ENCODE measurements around the gene SGO2.
"Not testable (repeated sequence)": the region's sequence is repeated elsewhere in the genome, so short reads cannot be mapped to it uniquely, and the experiment has no call there.

The SGO2 gene

DNA sequence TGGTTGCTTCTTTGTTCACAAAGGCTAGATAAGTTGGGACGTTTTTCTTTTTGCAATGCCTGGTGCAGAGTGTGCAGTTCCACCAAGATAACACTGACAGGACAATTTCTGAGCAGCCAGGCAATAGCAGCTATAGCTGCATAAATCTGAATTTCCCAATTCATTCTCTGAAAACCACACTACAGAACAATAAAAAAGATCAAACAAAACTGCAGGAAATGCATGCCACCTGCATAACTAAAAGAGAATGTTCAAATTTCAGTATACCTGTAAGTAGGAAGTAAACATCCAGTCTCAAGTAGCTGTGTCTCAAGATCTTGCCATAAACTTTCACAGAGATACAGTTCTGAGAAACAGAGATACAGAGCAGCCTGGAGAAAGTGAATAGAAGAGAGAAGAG, 10.9 kb upstream of the SGO2 start:
- H3K79me2 ChIP-seq (ENCODE audit: control insufficient read depth, insufficient read depth, low read length, unreplicated experiment) = no peaks in the 10 kb centered on the region
- no peak overlapping the region for H2AFZ ChIP-seq (ENCODE audit: low read length, unreplicated experiment)
- H3K27ac ChIP-seq (ENCODE audit: low read depth, low read length) = no peak overlapping the region

DNA sequence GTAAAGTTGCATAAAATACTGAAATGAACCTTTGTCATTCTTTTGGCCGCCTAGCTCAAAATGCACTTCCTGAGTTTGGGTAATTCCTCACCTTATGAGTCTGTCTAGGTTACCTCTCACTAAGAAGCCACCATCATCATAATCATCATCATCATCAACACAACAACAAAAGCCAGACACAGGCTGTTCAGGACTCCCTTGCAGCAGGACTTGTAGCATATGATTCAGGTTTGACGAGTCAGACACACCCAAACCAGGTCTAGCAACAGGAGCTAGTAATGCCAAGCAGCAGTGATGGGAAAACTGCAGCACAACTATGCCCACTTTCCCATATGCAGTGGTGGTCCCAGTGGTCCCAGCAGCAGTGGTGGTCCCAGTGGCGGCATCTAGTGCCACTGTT, 2.8 kb upstream of the SGO2 start:
- Histone ChIP-seq H3K27ac (ENCODE audit: low read depth, low read length) (no peak overlapping the region), H3K4me3 (ENCODE audit: low read depth, low read length) (no peak overlapping the region), H3K4me1 (ENCODE audit: control insufficient read depth, insufficient read depth, low read length, unreplicated experiment) (peaks cover 18% of the 10 kb centered on the region), H3K27me3 (ENCODE audit: insufficient read depth, low read length) (no peaks in the 10 kb centered on the region; the same call in none of the 2 replicates), H2AFZ (ENCODE audit: low read length, unreplicated experiment) (no peak overlapping the region), H3K36me3 (ENCODE audit: insufficient read depth, low read length) (no peaks in the 10 kb centered on the region), H3K79me2 (ENCODE audit: control insufficient read depth, insufficient read depth, low read length, unreplicated experiment) (peaks cover 20% of the 10 kb centered on the region)

More for the DNA sequence above, 10.9 kb upstream of the SGO2 start:
- no peak overlapping the region for H3K4me3 ChIP-seq (ENCODE audit: low read depth, low read length)
- no peaks in the 10 kb centered on the region for H3K4me1 ChIP-seq (ENCODE audit: control insufficient read depth, insufficient read depth, low read length, unreplicated experiment)
- peaks cover 4% of the 10 kb centered on the region; the same call in 1 of the 2 replicates for H3K27me3 ChIP-seq (ENCODE audit: insufficient read depth, low read length)
- no peaks in the 10 kb centered on the region for H3K36me3 ChIP-seq (ENCODE audit: insufficient read depth, low read length)

DNA sequence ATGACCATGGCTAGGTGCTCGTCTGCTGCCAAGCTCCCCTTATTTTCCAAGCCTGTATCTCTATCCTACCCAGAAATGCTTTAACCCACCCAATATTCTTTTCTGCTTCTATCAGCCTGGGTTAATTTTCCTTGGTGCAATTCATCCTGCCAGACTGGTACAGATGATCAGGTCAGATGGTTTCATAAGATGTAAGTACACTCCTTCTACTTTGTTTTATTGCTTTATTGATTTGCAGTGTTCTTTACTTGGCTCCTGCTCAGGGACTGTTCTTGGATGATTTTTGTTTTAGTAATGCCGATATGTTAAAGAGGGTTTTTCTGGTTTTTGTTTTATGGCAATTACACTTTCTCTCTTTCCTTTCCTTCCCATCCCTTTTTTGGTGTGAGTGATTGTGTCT, 2.4 kb upstream of the SGO2 start:
- Histone ChIP-seq H2AFZ (ENCODE audit: low read length, unreplicated experiment) (no peak overlapping the region), H3K4me3 (ENCODE audit: low read depth, low read length) (no peak overlapping the region), H3K27me3 (ENCODE audit: insufficient read depth, low read length) (no peaks in the 10 kb centered on the region; the same call in none of the 2 replicates), H3K79me2 (ENCODE audit: control insufficient read depth, insufficient read depth, low read length, unreplicated experiment) (peaks cover 25% of the 10 kb centered on the region), H3K27ac (ENCODE audit: low read depth, low read length) (no peak overlapping the region), H3K36me3 (ENCODE audit: insufficient read depth, low read length) (no peaks in the 10 kb centered on the region), H3K4me1 (ENCODE audit: control insufficient read depth, insufficient read depth, low read length, unreplicated experiment) (peaks cover 23% of the 10 kb centered on the region)

DNA sequence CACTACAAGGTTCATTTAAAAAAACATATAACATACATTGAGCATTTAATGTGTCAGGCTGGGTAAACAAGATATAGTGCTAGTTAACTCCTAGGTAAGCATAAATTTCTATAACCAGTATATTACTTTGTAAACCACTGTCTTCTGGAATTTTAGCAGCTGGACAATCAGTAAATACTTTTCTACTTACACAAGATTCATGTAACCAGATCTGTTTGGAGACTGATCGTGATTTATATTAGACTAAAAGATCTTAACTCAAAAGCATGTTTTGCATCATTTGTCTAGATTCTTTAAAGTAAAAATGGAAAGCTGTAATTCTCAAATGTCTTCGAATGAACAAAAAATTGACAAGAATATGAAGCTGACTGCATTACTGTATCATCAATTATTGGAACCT, 941 bp upstream of the SGO2 start:
- Histone ChIP-seq H3K4me1 (ENCODE audit: control insufficient read depth, insufficient read depth, low read length, unreplicated experiment) (peaks cover 24% of the 10 kb centered on the region), H3K4me3 (ENCODE audit: low read depth, low read length) (peak overlapping the region; percentile 83), H3K36me3 (ENCODE audit: insufficient read depth, low read length) (no peaks in the 10 kb centered on the region), H2AFZ (ENCODE audit: low read length, unreplicated experiment) (peak overlapping the region; percentile 75), H3K27ac (ENCODE audit: low read depth, low read length) (no peak overlapping the region), H3K79me2 (ENCODE audit: control insufficient read depth, insufficient read depth, low read length, unreplicated experiment) (peaks cover 39% of the 10 kb centered on the region), H3K27me3 (ENCODE audit: insufficient read depth, low read length) (no peaks in the 10 kb centered on the region; the same call in none of the 2 replicates)

DNA sequence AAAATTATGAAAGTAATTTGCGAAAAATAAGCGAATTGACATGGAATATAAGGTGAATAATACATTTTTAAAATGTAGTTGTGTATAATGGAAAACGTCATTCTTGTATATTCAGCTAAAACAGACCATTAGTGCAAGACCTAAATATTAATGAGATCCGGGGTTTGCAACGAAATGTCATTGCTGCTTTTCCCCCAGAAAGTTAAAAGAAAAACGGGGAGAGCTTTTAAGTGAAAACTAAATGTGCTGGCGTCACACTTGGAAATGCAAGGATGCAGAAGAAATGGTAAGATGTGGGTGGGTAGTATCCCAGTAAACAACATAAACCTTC, 491 bp upstream of the SGO2 start:
- H3K79me2 ChIP-seq (ENCODE audit: control insufficient read depth, insufficient read depth, low read length, unreplicated experiment) = peaks cover 44% of the 10 kb centered on the region

DNA sequence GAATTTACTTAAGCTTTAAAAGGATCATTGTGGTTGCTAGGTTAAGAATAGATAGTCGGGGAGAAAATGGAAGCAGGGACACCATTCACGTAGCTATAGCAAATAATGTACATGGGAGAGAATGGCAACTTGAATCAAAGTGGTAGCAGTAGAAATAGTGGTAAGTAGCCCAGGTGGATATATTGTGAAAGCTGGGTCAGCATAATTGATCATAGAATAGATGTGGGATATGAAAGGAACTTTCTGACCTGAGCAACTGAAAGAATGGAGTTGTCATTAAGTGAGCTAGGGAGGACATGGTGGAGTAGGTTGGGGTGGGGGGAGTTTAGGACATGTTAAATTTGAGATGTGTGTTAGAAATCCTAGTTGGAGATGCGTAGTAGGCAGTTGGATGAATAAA, 2.2 kb downstream of the SGO2 start:
- no peak overlapping the region for H2AFZ ChIP-seq (ENCODE audit: low read length, unreplicated experiment)
- H3K4me1 ChIP-seq (ENCODE audit: control insufficient read depth, insufficient read depth, low read length, unreplicated experiment) = peaks cover 24% of the 10 kb centered on the region
- 0 out of 2 replicates have a peak, but pooled peaks cover 4% of the 10 kb centered on the region for H3K36me3 ChIP-seq (ENCODE audit: insufficient read depth, low read length)
- H3K27me3 ChIP-seq (ENCODE audit: insufficient read depth, low read length) = no peaks in the 10 kb centered on the region; the same call in 1 of the 2 replicates
- peak overlapping the region; percentile 83; the same call in 1 of the 2 replicates for H3K4me3 ChIP-seq (ENCODE audit: low read depth, low read length)
- H3K79me2 ChIP-seq (ENCODE audit: control insufficient read depth, insufficient read depth, low read length, unreplicated experiment) = peaks cover 67% of the 10 kb centered on the region
- H3K27ac ChIP-seq (ENCODE audit: low read depth, low read length) = no peak overlapping the region

More for the DNA sequence above, 491 bp upstream of the SGO2 start:
- Histone ChIP-seq H3K27ac (ENCODE audit: low read depth, low read length) (no peak overlapping the region; the same call in 1 of the 2 replicates), H3K36me3 (ENCODE audit: insufficient read depth, low read length) (no peaks in the 10 kb centered on the region), H3K4me1 (ENCODE audit: control insufficient read depth, insufficient read depth, low read length, unreplicated experiment) (peaks cover 24% of the 10 kb centered on the region), H3K27me3 (ENCODE audit: insufficient read depth, low read length) (no peaks in the 10 kb centered on the region; the same call in none of the 2 replicates), H3K4me3 (ENCODE audit: low read depth, low read length) (peak overlapping the region; percentile 83), H2AFZ (ENCODE audit: low read length, unreplicated experiment) (peak overlapping the region; percentile 75)

DNA sequence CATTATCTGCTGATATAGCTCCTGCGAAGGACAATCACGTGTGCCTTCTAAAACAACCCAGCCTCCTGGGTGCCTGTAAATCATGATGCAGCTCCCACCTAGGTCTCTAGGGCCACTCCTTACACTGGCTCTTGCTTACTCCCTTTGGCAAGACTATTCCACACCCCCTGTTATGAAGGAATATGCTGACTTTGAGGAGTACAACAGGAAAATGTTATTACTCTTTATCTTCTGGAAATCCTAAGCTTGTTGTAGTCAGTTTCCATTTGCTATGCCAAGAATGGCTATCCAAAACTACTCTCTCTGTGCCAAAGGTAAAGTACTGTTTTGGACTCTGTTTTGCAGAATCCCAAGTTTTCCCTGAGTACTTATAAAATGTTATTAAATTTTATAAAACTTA, 7.7 kb downstream of the SGO2 start:
- no peak overlapping the region for H3K4me3 ChIP-seq (ENCODE audit: low read depth, low read length)
- 0 out of 2 replicates have a peak, but pooled peaks cover 12% of the 10 kb centered on the region for H3K36me3 ChIP-seq (ENCODE audit: insufficient read depth, low read length)
- peaks cover 48% of the 10 kb centered on the region for H3K79me2 ChIP-seq (ENCODE audit: control insufficient read depth, insufficient read depth, low read length, unreplicated experiment)
- H3K27ac ChIP-seq (ENCODE audit: low read depth, low read length) = no peak overlapping the region
- no peaks in the 10 kb centered on the region for H3K27me3 ChIP-seq (ENCODE audit: insufficient read depth, low read length)
- no peak overlapping the region for H2AFZ ChIP-seq (ENCODE audit: low read length, unreplicated experiment)
- H3K4me1 ChIP-seq (ENCODE audit: control insufficient read depth, insufficient read depth, low read length, unreplicated experiment) = no peaks in the 10 kb centered on the region

DNA sequence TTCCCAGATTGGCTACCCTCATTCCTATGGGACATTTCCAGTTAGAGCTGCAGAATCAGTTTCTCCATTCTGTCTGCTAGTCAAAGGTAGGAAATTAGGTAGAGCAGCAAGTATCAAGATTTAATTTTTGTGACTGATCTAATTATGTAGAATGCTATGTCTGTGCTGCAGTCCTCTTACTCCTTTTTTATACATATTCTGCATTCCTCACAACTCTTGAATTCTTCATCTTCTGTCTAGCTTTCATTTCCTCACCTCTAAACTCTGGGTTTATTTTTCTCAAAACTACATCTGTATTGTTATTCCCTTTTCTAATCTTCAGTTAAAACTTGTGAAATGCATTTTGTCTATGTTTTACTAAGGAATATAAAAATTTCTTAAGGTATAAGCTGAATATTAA, 8.6 kb downstream of the SGO2 start:
- no peaks in the 10 kb centered on the region for H3K4me1 ChIP-seq (ENCODE audit: control insufficient read depth, insufficient read depth, low read length, unreplicated experiment)

DNA sequence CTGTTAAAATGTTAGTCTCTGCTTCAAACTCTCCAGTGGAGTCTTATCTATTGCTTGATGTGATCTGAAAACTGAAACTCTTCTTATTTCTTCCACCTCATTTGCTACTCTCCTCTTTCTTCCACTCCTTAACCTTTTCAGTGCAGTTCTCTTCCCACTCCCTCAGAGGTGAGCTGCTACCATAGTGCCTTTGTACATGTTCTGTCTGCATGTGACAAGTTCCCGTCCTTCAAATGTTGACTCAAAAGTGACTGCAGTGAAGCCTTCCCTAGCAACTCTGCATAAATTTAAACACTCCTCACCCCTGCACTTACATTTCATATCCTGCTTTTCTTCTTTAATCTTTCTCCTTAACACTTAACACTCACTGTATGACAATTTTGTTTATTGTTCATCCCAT, 12.1 kb downstream of the SGO2 start:
- H3K79me2 ChIP-seq (ENCODE audit: control insufficient read depth, insufficient read depth, low read length, unreplicated experiment) = peaks cover 7% of the 10 kb centered on the region

More for the DNA sequence above, 8.6 kb downstream of the SGO2 start:
- no peak overlapping the region for H3K4me3 ChIP-seq (ENCODE audit: low read depth, low read length)
- H3K27me3 ChIP-seq (ENCODE audit: insufficient read depth, low read length) = no peaks in the 10 kb centered on the region
- no peak overlapping the region for H3K27ac ChIP-seq (ENCODE audit: low read depth, low read length)
- peaks cover 39% of the 10 kb centered on the region for H3K79me2 ChIP-seq (ENCODE audit: control insufficient read depth, insufficient read depth, low read length, unreplicated experiment)
- H3K36me3 ChIP-seq (ENCODE audit: insufficient read depth, low read length) = peaks cover 14% of the 10 kb centered on the region
- no peak overlapping the region for H2AFZ ChIP-seq (ENCODE audit: low read length, unreplicated experiment)

DNA sequence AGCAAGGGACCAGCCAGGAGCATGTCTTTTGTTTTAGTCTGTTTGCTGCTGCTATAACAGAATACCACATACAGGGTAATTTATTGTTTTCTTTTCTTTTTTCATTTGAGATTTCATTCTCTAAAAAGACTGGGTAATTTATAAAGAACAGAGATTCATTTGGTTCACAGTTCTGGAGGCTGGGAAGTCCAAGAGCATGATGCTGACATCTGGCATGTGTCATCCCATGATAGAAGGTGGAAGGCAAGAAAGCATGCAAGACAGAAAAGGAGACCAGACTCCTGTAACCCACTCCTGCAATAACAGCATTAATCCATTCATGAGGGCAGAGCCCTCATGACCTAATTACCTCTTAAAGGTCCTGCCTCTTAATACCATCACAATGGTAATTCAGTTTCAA, 14.8 kb downstream of the SGO2 start:
- H3K4me1 ChIP-seq (ENCODE audit: control insufficient read depth, insufficient read depth, low read length, unreplicated experiment) = no peaks in the 10 kb centered on the region
- no peak overlapping the region for H2AFZ ChIP-seq (ENCODE audit: low read length, unreplicated experiment)
- H3K36me3 ChIP-seq (ENCODE audit: insufficient read depth, low read length) = peaks cover 64% of the 10 kb centered on the region
- no peak overlapping the region for H3K27ac ChIP-seq (ENCODE audit: low read depth, low read length)
- H3K79me2 ChIP-seq (ENCODE audit: control insufficient read depth, insufficient read depth, low read length, unreplicated experiment) = peaks cover 2% of the 10 kb centered on the region
- no peak overlapping the region for H3K4me3 ChIP-seq (ENCODE audit: low read depth, low read length)
- no peaks in the 10 kb centered on the region for H3K27me3 ChIP-seq (ENCODE audit: insufficient read depth, low read length)

More for the DNA sequence above, 12.1 kb downstream of the SGO2 start:
- Histone ChIP-seq H3K36me3 (ENCODE audit: insufficient read depth, low read length) (peaks cover 38% of the 10 kb centered on the region), H3K27me3 (ENCODE audit: insufficient read depth, low read length) (no peaks in the 10 kb centered on the region), H3K4me1 (ENCODE audit: control insufficient read depth, insufficient read depth, low read length, unreplicated experiment) (no peaks in the 10 kb centered on the region), H3K4me3 (ENCODE audit: low read depth, low read length) (no peak overlapping the region), H2AFZ (ENCODE audit: low read length, unreplicated experiment) (no peak overlapping the region), H3K27ac (ENCODE audit: low read depth, low read length) (no peak overlapping the region)

DNA sequence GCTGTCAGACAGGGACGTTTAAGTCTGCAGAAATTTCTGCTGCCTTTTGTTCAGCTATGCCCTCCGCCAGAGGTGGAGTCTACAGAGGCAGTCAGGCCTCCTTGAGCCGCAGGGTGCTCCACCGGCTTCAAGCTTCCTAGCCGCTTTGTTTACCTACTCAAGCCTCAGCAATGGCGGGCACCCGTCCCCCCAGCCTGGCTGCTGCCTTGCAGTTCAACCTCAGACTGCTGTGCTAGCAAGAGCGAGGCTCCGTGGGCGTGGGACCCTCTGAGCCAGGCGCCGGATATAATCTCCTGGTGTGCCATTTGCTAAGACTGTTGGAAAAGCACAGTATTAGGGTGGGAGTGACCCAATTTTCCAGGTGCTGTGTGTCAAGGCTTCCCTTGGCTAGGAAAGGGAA, 40.6 kb downstream of the SGO2 start:
- not testable (repeated sequence) for H3K27ac ChIP-seq (ENCODE audit: low read depth, low read length); H3K36me3 ChIP-seq (ENCODE audit: insufficient read depth, low read length); H3K27me3 ChIP-seq (ENCODE audit: insufficient read depth, low read length); H3K4me1 ChIP-seq (ENCODE audit: control insufficient read depth, insufficient read depth, low read length, unreplicated experiment); H3K4me3 ChIP-seq (ENCODE audit: low read depth, low read length); H2AFZ ChIP-seq (ENCODE audit: low read length, unreplicated experiment)
- H3K79me2 ChIP-seq (ENCODE audit: control insufficient read depth, insufficient read depth, low read length, unreplicated experiment) = peaks cover 12% of the 10 kb centered on the region
